ENCODE results near the gene HUS1B. TPM values are rescaled to one million over a fixed set of nuclear protein-coding genes. Genes with fewer than 3 reads are reported as not detected.

The HUS1B gene
- total RNA-seq, 1 donor from 2014 or later: 1.8 TPM

DNA sequence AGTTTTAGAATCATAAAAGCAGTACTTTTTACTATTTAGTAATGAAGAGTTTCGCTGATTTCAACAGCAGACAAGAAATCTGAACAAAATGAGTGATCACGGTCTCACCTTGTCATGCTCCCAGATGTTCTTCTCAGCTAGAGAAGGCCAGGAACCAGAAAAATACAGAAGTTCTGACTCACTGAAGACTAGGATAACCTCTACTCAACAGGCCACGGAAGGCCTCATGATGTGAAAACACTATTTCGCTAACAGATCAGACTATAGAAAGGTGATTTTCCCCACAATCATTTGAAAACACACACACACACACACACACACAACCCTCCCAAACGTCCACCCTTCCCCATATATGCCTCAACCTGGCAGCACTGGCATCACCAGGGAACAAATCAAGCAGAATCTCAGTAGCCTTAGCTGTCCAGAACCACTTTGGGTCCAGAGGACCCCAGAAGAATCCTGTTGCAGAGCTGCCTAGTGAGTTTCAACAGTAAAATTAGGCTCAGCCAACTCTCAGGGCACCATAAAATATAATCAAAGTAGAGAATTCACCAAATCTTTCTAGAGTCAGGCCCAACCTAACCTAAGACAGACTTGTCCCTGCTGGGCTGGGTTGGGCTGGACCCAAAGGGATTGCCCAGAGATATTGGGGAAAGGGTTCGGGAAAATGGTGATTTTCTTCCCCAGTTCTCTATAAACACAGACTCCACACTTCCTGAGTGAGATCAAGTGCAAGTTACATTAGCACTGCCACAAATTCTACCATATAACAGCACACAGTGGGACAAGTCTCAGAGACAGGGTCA lies 28.1 kb upstream of the HUS1B start:
- H3K27ac Mint-ChIP-seq (ENCODE audit: unreplicated experiment): peak overlapping the region; percentile 86
- H3K9me3 Mint-ChIP-seq (ENCODE audit: unreplicated experiment): no peaks in the 10 kb centered on the region
- TF ChIP-seq, protein P1, sequence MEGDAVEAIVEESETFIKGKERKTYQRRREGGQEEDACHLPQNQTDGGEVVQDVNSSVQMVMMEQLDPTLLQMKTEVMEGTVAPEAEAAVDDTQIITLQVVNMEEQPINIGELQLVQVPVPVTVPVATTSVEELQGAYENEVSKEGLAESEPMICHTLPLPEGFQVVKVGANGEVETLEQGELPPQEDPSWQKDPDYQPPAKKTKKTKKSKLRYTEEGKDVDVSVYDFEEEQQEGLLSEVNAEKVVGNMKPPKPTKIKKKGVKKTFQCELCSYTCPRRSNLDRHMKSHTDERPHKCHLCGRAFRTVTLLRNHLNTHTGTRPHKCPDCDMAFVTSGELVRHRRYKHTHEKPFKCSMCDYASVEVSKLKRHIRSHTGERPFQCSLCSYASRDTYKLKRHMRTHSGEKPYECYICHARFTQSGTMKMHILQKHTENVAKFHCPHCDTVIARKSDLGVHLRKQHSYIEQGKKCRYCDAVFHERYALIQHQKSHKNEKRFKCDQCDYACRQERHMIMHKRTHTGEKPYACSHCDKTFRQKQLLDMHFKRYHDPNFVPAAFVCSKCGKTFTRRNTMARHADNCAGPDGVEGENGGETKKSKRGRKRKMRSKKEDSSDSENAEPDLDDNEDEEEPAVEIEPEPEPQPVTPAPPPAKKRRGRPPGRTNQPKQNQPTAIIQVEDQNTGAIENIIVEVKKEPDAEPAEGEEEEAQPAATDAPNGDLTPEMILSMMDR (IDR thresholded peaks at IDR 0.05): no peak
- DNase-seq (ENCODE audit: extremely low spot score, unreplicated experiment): no peak
- no peaks in the 10 kb centered on the region for H3K27me3 Mint-ChIP-seq (ENCODE audit: unreplicated experiment)
- peaks cover 1% of the 10 kb centered on the region for H3K36me3 Mint-ChIP-seq (ENCODE audit: unreplicated experiment)
- peaks cover 55% of the 10 kb centered on the region for H3K4me1 Mint-ChIP-seq (ENCODE audit: unreplicated experiment)
- no peak overlapping the region for H3K4me3 Mint-ChIP-seq (ENCODE audit: unreplicated experiment)

DNA sequence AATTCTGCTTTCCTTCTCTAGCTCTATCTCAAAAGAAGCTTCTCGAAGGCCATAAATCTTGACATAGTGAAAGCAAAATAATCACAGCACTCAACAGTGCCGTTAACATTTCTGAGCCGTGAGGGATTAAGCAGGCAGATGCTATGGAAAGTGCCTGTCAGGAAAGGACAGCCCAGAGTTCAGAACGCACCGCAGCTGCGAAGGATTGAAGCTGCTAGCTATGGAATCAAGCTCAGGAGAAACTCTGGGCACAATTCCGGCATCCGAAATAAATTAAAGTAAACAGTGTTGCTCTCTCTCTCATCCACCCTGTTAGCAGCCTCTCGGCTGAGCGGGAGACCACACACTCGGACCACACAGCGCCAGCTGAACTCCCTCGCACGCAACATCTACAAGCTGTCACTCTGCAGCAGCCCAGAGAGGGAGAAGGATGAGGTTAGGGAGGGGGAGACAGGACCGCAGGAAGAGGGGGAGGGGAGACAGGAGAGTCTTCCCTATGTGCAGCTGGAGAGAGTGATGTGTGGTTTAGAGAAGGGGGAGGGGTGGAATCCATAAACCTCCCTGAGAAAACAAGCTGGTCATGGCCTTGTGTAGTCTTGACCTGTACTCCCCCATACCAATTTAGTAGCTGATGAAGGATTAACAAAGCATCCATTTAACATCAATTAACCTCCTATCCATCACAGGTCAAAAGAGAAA lies 27.0 kb upstream of the HUS1B start:
- Mint-ChIP-seq H3K4me1 (ENCODE audit: unreplicated experiment) (peaks cover 60% of the 10 kb centered on the region), H3K27ac (ENCODE audit: unreplicated experiment) (peak overlapping the region; percentile 91), H3K36me3 (ENCODE audit: unreplicated experiment) (peaks cover 1% of the 10 kb centered on the region), H3K4me3 (ENCODE audit: unreplicated experiment) (peak overlapping the region; percentile 71), H3K27me3 (ENCODE audit: unreplicated experiment) (no peaks in the 10 kb centered on the region), H3K9me3 (ENCODE audit: unreplicated experiment) (no peaks in the 10 kb centered on the region)
- DNase-seq (ENCODE audit: extremely low spot score, unreplicated experiment): peak; percentile 93
- TF ChIP-seq, protein P1 (IDR thresholded peaks at IDR 0.05): no peak

DNA sequence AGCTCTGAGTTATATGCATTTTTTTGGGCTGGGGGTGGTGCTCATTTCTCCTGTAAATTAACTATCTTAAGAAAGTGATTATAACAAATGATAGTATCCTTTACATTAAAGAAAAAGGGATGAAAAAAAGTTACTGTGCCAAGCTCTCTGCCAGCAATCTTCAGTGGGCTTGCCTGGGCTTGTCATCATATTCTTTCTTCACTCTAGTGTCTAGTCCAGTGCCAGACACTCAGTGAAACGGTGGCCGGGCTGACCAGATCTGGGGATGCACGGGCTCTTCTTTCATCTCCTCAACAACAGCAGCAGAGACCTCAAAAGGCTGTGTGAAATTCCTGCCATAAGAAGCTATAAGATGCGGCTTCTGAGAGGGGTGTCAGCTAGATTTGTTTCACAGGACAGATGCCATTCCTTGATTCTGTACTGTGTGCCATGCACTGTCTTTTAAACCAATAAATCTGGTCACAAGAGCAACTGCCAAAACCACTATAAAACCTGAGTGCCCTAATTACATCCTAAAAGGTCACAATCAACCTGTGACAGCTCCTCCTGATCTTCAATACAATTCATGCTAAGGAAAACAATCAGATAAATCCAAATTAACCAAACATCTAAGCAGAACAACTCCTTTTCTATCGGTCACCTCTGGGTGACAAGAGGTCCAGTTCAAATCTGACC lies 23.9 kb upstream of the HUS1B start:
- peak overlapping the region; percentile 75 for H3K27ac Mint-ChIP-seq (ENCODE audit: unreplicated experiment)
- peaks cover 1% of the 10 kb centered on the region for H3K36me3 Mint-ChIP-seq (ENCODE audit: unreplicated experiment)
- H3K4me1 Mint-ChIP-seq (ENCODE audit: unreplicated experiment): peaks cover 70% of the 10 kb centered on the region

DNA sequence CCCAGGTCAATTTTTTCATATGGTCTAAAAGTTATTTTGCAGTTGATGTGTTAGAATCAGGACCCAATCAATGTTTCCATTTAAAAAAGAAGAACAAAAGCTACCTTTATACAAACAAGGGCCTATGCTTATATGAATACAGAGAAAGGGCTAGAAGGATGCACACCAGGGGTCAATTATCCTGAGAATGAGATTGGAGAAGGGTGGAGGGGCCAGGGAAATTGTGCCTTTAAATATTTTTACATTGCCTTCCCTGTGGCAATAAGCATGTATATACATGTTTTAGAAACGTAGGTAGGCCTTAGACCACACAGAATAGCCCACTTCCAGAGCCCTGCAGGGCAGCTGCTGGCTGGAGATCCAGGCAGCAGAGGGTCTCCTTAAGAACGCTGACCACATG lies 23.4 kb upstream of the HUS1B start:
- DNase-seq (ENCODE audit: extremely low spot score, unreplicated experiment): no peak
- Mint-ChIP-seq H3K9me3 (ENCODE audit: unreplicated experiment) (no peaks in the 10 kb centered on the region), H3K27me3 (ENCODE audit: unreplicated experiment) (no peaks in the 10 kb centered on the region), H3K36me3 (ENCODE audit: unreplicated experiment) (no peaks in the 10 kb centered on the region), H3K27ac (ENCODE audit: unreplicated experiment) (peak overlapping the region; percentile 75), H3K4me1 (ENCODE audit: unreplicated experiment) (peaks cover 67% of the 10 kb centered on the region), H3K4me3 (ENCODE audit: unreplicated experiment) (no peak overlapping the region)
- TF ChIP-seq, protein P1 (IDR thresholded peaks at IDR 0.05): no peak

More for the DNA sequence above, 23.9 kb upstream of the HUS1B start:
- Mint-ChIP-seq H3K27me3 (ENCODE audit: unreplicated experiment) (no peaks in the 10 kb centered on the region), H3K4me3 (ENCODE audit: unreplicated experiment) (no peak overlapping the region), H3K9me3 (ENCODE audit: unreplicated experiment) (no peaks in the 10 kb centered on the region)
- TF ChIP-seq, protein P1 (IDR thresholded peaks at IDR 0.05): no peak
- no peak for DNase-seq (ENCODE audit: extremely low spot score, unreplicated experiment)

DNA sequence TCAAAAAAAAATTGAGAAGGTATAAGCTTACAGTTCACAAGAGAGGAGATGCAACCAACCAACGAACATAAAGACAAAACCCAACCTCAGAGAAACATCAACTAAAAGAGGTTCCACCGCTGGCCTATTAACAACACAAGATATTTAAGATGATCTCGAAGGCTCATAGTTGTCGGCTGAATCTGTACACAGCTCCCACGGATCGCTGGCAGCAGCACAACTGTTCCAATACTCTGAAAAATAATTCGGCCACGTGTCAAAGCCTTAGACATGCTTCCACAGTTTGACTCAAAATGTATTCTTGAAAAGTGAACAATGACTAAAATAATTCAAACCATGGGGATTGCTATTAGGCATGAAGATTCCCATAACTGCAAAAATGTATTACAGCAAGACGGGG lies 22.4 kb upstream of the HUS1B start:
- Mint-ChIP-seq H3K9me3 (ENCODE audit: unreplicated experiment) (no peaks in the 10 kb centered on the region), H3K4me1 (ENCODE audit: unreplicated experiment) (peaks cover 68% of the 10 kb centered on the region), H3K36me3 (ENCODE audit: unreplicated experiment) (no peaks in the 10 kb centered on the region), H3K4me3 (ENCODE audit: unreplicated experiment) (no peak overlapping the region), H3K27ac (ENCODE audit: unreplicated experiment) (peak overlapping the region; percentile 0), H3K27me3 (ENCODE audit: unreplicated experiment) (no peaks in the 10 kb centered on the region)
- TF ChIP-seq, protein P1 (IDR thresholded peaks at IDR 0.05): no peak
- no peak for DNase-seq (ENCODE audit: extremely low spot score, unreplicated experiment)

All from osteocyte (in vitro differentiated cells).